ENCODE data around the gene BLVRB. TPM values are rescaled to one million over a fixed set of nuclear protein-coding genes. Genes with fewer than 3 reads are reported as not detected.
A peak's percentile ranks its signal among the peaks of the same experiment; 100 is the strongest.
"Not testable (repeated sequence)": the region's sequence is repeated elsewhere in the genome, so short reads cannot be mapped to it uniquely, and the experiment has no call there.

BLVRB gene
- polyA plus RNA-seq, 6 donors from 2014 or later: 5.3 to 35.3 (median 24.5) TPM

- no peaks in the 10 kb centered on the region for H3K9me3 Mint-ChIP-seq
- H3K4me1 Mint-ChIP-seq: peaks cover 25 to 31% (median 28%) of the 10 kb centered on the region in 3 donors
- H3K27me3 Mint-ChIP-seq: no peaks in the 10 kb centered on the region
- peak overlapping the region in 3 of 6 donors; percentile 94 to 99 (median 99) for H3K27ac Mint-ChIP-seq
- DNase-seq: no peak
- ATAC-seq (ENCODE audit: low read depth in 2 of 2): no peak
- H3K36me3 Mint-ChIP-seq: peaks cover 0 to 9% of the 10 kb centered on the region in 2 donors
- H3K4me3 Mint-ChIP-seq: peak overlapping the region in 6 of 8 donors; percentile 90 to 99 (median 98)
Observed at GRCh38 chr19:40441719-40442253, 23.8 kb downstream of the BLVRB start.

GRCh38 chr19:40438284-40438683 is 27.3 kb downstream of the BLVRB start:
- H3K27ac Mint-ChIP-seq: peak overlapping the region in 2 of 6 donors; percentile 48 to 80

GRCh38 chr19:40433391-40434216 is 31.9 kb downstream of the BLVRB start:
- DNase-seq: peak; percentile 62
- Mint-ChIP-seq H3K36me3 (no peaks in the 10 kb centered on the region), H3K4me1 (peaks cover 25 to 37% (median 25%) of the 10 kb centered on the region in 3 donors), H3K4me3 (peak overlapping the region; percentile 85 to 98 (median 94)), H3K27ac (peak overlapping the region; percentile 85 to 97 (median 94)), H3K9me3 (peaks cover 0 to 2% (median 0%) of the 10 kb centered on the region in 7 donors), H3K27me3 (no peaks in the 10 kb centered on the region)
- ATAC-seq (ENCODE audit: low read depth in 2 of 2): peak; percentile 70 to 73

More at GRCh38 chr19:40438284-40438683, 27.3 kb downstream of the BLVRB start:
- H3K4me3 Mint-ChIP-seq: peak overlapping the region in 2 of 8 donors; percentile 15 to 18
- ATAC-seq (ENCODE audit: low read depth in 2 of 2) (no peak), DNase-seq (no peak)
- peaks cover 0 to 2% (median 0%) of the 10 kb centered on the region in 7 donors for H3K9me3 Mint-ChIP-seq
- no peaks in the 10 kb centered on the region for H3K27me3 Mint-ChIP-seq
- H3K36me3 Mint-ChIP-seq: no peaks in the 10 kb centered on the region
- H3K4me1 Mint-ChIP-seq: peaks cover 36 to 54% (median 40%) of the 10 kb centered on the region in 3 donors

- H3K9me3 Mint-ChIP-seq, H3K36me3 Mint-ChIP-seq: not testable (repeated sequence)
Observed at GRCh38 chr19:40432760-40433159, 32.8 kb downstream of the BLVRB start.

GRCh38 chr19:40431698-40432097 is 33.8 kb downstream of the BLVRB start:
- Mint-ChIP-seq H3K36me3 (no peaks in the 10 kb centered on the region), H3K27me3 (no peaks in the 10 kb centered on the region), H3K4me1 (peaks cover 20 to 33% (median 24%) of the 10 kb centered on the region in 3 donors), H3K27ac (peak overlapping the region in 1 of 6 donors; percentile 62), H3K9me3 (peaks cover 0 to 2% (median 0%) of the 10 kb centered on the region in 7 donors), H3K4me3 (peak overlapping the region in 2 of 8 donors; percentile 25 to 64)
- ATAC-seq (ENCODE audit: low read depth in 2 of 2): no peak
- DNase-seq: no peak

More at GRCh38 chr19:40432760-40433159, 32.8 kb downstream of the BLVRB start:
- Mint-ChIP-seq H3K27ac (peak overlapping the region in 3 of 6 donors; percentile 5 to 97 (median 92)), H3K4me1 (peaks cover 20 to 33% (median 25%) of the 10 kb centered on the region in 3 donors), H3K4me3 (peak overlapping the region in 7 of 8 donors; percentile 85 to 98 (median 92))
- ATAC-seq (ENCODE audit: low read depth in 2 of 2); DNase-seq; H3K27me3 Mint-ChIP-seq: not testable (repeated sequence)

GRCh38 chr19:40430242-40430641 is 35.3 kb downstream of the BLVRB start:
- not testable (repeated sequence) for H3K9me3 Mint-ChIP-seq; H3K36me3 Mint-ChIP-seq; H3K27me3 Mint-ChIP-seq; DNase-seq; H3K27ac Mint-ChIP-seq; ATAC-seq (ENCODE audit: low read depth in 2 of 2)
- peaks cover 13 to 28% (median 20%) of the 10 kb centered on the region in 3 donors for H3K4me1 Mint-ChIP-seq
- peak overlapping the region in 1 of 8 donors; percentile 6 for H3K4me3 Mint-ChIP-seq

- H3K27me3 Mint-ChIP-seq; H3K9me3 Mint-ChIP-seq; ATAC-seq (ENCODE audit: low read depth in 2 of 2); DNase-seq; H3K27ac Mint-ChIP-seq; H3K36me3 Mint-ChIP-seq: not testable (repeated sequence)
- peaks cover 17 to 21% (median 20%) of the 10 kb centered on the region in 3 donors for H3K4me1 Mint-ChIP-seq
- H3K4me3 Mint-ChIP-seq: peak overlapping the region in 1 of 8 donors; percentile 61
Observed at GRCh38 chr19:40428197-40428596, 37.3 kb downstream of the BLVRB start.

- no peaks in the 10 kb centered on the region for H3K9me3 Mint-ChIP-seq
- ATAC-seq (ENCODE audit: low read depth in 2 of 2) (peak; percentile 88 to 90), DNase-seq (peak; percentile 100)
- peak within 1 kb of the TSS; percentile 91 to 96 (median 94) for H3K4me3 Mint-ChIP-seq
- H3K4me1 Mint-ChIP-seq: peaks cover 15 to 29% (median 20%) of the 10 kb centered on the region in 3 donors
- H3K27ac Mint-ChIP-seq: peak within 1 kb of the TSS; percentile 90 to 98 (median 96)
- H3K36me3 Mint-ChIP-seq: no peaks in the 10 kb centered on the region
- no peaks in the 10 kb centered on the region for H3K27me3 Mint-ChIP-seq
Observed at GRCh38 chr19:40425450-40426287, 39.9 kb downstream of the BLVRB start, which contains the start of gene SERTAD1. TSS of gene SERTAD1 (minus strand) at chr19:40425992. CDS start at chr19:40423546, 2,446 bp downstream.

- Mint-ChIP-seq H3K27me3 (no peaks in the 10 kb centered on the region), H3K4me1 (peaks cover 16 to 32% (median 24%) of the 10 kb centered on the region in 3 donors), H3K9me3 (no peaks in the 10 kb centered on the region), H3K27ac (peak overlapping the region; percentile 90 to 98 (median 96)), H3K4me3 (peak overlapping the region; percentile 91 to 96 (median 94)), H3K36me3 (no peaks in the 10 kb centered on the region)
- ATAC-seq (ENCODE audit: low read depth in 2 of 2): no peak
- no peak for DNase-seq
Observed at GRCh38 chr19:40424637-40425449, 40.7 kb downstream of the BLVRB start.

GRCh38 chr19:40423938-40424337 is 41.6 kb downstream of the BLVRB start:
- Mint-ChIP-seq H3K27me3 (no peaks in the 10 kb centered on the region), H3K9me3 (no peaks in the 10 kb centered on the region), H3K36me3 (no peaks in the 10 kb centered on the region), H3K27ac (peak overlapping the region in 3 of 6 donors; percentile 75 to 90 (median 78)), H3K4me1 (peaks cover 19 to 35% (median 24%) of the 10 kb centered on the region in 3 donors), H3K4me3 (peak overlapping the region in 7 of 8 donors; percentile 45 to 94 (median 77))
- ATAC-seq (ENCODE audit: low read depth in 2 of 2): no peak
- no peak for DNase-seq

GRCh38 chr19:40422748-40423566 is 42.6 kb downstream of the BLVRB start:
- Mint-ChIP-seq H3K36me3 (no peaks in the 10 kb centered on the region), H3K4me1 (peaks cover 24 to 42% (median 24%) of the 10 kb centered on the region in 3 donors), H3K27ac (peak overlapping the region in 4 of 6 donors; percentile 63 to 85 (median 64)), H3K9me3 (no peaks in the 10 kb centered on the region), H3K4me3 (peak overlapping the region in 6 of 8 donors; percentile 46 to 94 (median 72)), H3K27me3 (peaks cover 0 to 5% (median 0%) of the 10 kb centered on the region in 3 donors)
- DNase-seq (no peak), ATAC-seq (ENCODE audit: low read depth in 2 of 2) (no peak)

Data from naive B cell (primary cell).